CD14-positive monocyte (primary cell): Measurements from ENCODE around the gene SALL1. TPM values are rescaled to one million over a fixed set of nuclear protein-coding genes. Genes with fewer than 3 reads are reported as not detected.

Source experiments
- DNase-seq, 3 donors: peaks; one replicate each; pipeline ENCODE4 v3.0.0-alpha.2; 2011 to 2022
- H2AFZ ChIP-seq: 2 replicates; pipeline ENCODE4 v1.6.0; 2012; ENCODE audit warnings: mild to moderate bottlenecking, low read depth, low read length, inconsistent platforms; ENCODE audit not compliant: insufficient read depth, poor library complexity, severe bottlenecking
- H3K27ac ChIP-seq, 2 donors: 1 replicate in 1 of 2; 2 replicates in 1 of 2; pipeline ENCODE4 v1.5.1; 2012 to 2013; ENCODE audit warnings: low read length in 2 of 2, control low read depth in 1 of 2, inconsistent platforms in 1 of 2, low read depth in 1 of 2, mild to moderate bottlenecking in 1 of 2
- H3K27me3 ChIP-seq, 2 donors: one replicate each; pipeline versions ENCODE4 v1.6.0 to v1.6.1; 2011 to 2013; ENCODE audit warnings: low read length in 2 of 2; ENCODE audit not compliant: control insufficient read depth in 2 of 2, insufficient read depth in 2 of 2
- H3K36me3 ChIP-seq, 2 donors: replicated peaks in 1 of 2; 1 replicate in 1 of 2; 2 replicates in 1 of 2; pipeline versions ENCODE4 v1.5.1 to v1.6.1; 2012 to 2013; ENCODE audit warnings: low read length in 2 of 2, control low read depth in 1 of 2, inconsistent platforms in 1 of 2, mild to moderate bottlenecking in 1 of 2; ENCODE audit not compliant: insufficient read depth in 2 of 2, control insufficient read depth in 1 of 2
- H3K4me1 ChIP-seq, 2 donors: 1 replicate in 1 of 2; 2 replicates in 1 of 2; pipeline versions ENCODE4 v1.5.1 to v1.6.1; 2012 to 2013; ENCODE audit warnings: low read length in 2 of 2, control low read depth in 1 of 2, inconsistent platforms in 1 of 2, mild to moderate bottlenecking in 1 of 2, moderate library complexity in 1 of 2; ENCODE audit not compliant: insufficient read depth in 2 of 2, control insufficient read depth in 1 of 2
- H3K4me2 ChIP-seq: replicated peaks from 2 replicates; pipeline ENCODE3; 2012; ENCODE audit warnings: low read length, moderate library complexity, mild to moderate bottlenecking; ENCODE audit not compliant: poor library complexity, severe bottlenecking; ENCODE audit errors: extremely low read depth
- H3K4me3 ChIP-seq, 3 experiments: fragments of 200-600 bp in 1 of 3; sonication (generic) in 1 of 3; replicated peaks in 1 of 3; 1 replicate in 2 of 3; 2 replicates in 1 of 3; pipeline ENCODE4 v1.5.1; 2011 to 2013; ENCODE audit warnings: low read length in 3 of 3, mild to moderate bottlenecking in 3 of 3, control low read depth in 2 of 3, low read depth in 2 of 3, inconsistent platforms in 1 of 3, moderate library complexity in 1 of 3
- H3K79me2 ChIP-seq: 2 replicates; pipeline ENCODE4 v1.6.0; 2012; ENCODE audit warnings: mild to moderate bottlenecking, control low read depth, inconsistent platforms, low read length, moderate library complexity; ENCODE audit not compliant: insufficient read depth
- H3K9ac ChIP-seq: 2 replicates; pipeline ENCODE4 v1.6.0; 2017; ENCODE audit warnings: low read length, mild to moderate bottlenecking; ENCODE audit not compliant: insufficient read depth, poor library complexity, severe bottlenecking
- H3K9me3 ChIP-seq, 2 donors: replicated peaks in 1 of 2; 1 replicate in 1 of 2; 2 replicates in 1 of 2; pipeline versions ENCODE4 v1.5.1 to v1.6.1; 2012 to 2013; ENCODE audit warnings: low read length in 2 of 2, control low read depth in 1 of 2; ENCODE audit not compliant: control insufficient read depth in 1 of 2, insufficient read depth in 1 of 2
- H4K20me1 ChIP-seq: 2 replicates; pipeline ENCODE4 v1.6.0; 2012; ENCODE audit warnings: mild to moderate bottlenecking, low read length, control low read depth, moderate library complexity; ENCODE audit not compliant: insufficient read depth
- H3K27ac Mint-ChIP-seq, 7 donors: one replicate each; pipeline ENCODE4 v1.8.0; 2020; ENCODE audit warnings: mild to moderate bottlenecking in 7 of 7, mixed read lengths in 7 of 7, moderate library complexity in 6 of 7, inconsistent platforms in 2 of 7
- H3K27me3 Mint-ChIP-seq, 3 donors: one replicate each; pipeline ENCODE4 v1.8.0; 2021 to 2022; ENCODE audit warnings: low read depth in 3 of 3, mild to moderate bottlenecking in 3 of 3, mixed read lengths in 3 of 3, moderate library complexity in 3 of 3, inconsistent platforms in 1 of 3
- H3K36me3 Mint-ChIP-seq, 2 donors: one replicate each; pipeline ENCODE4 v1.8.0; 2020; ENCODE audit warnings: mixed read lengths in 2 of 2, inconsistent platforms in 1 of 2, mild to moderate bottlenecking in 1 of 2
- H3K4me1 Mint-ChIP-seq: one replicate; pipeline ENCODE4 v1.8.0; 2020; ENCODE audit warnings: mild to moderate bottlenecking, mixed read lengths
- H3K4me3 Mint-ChIP-seq, 2 donors: one replicate each; pipeline ENCODE4 v1.8.0; 2020; ENCODE audit warnings: mild to moderate bottlenecking in 2 of 2, mixed read lengths in 2 of 2, moderate library complexity in 1 of 2
- H3K9me3 Mint-ChIP-seq, 7 donors: one replicate each; pipeline ENCODE4 v1.8.0; 2020 to 2022; ENCODE audit warnings: mixed read lengths in 7 of 7, mild to moderate bottlenecking in 6 of 7, moderate library complexity in 6 of 7, inconsistent platforms in 2 of 7
- WGBS: methylation state at CpG from one replicate; pipeline ENCODE4 v1.1.5; 2013; ENCODE audit warnings: missing lambda C conversion rate; ENCODE audit not compliant: insufficient coverage; 5-methylcytosine and 5-hydroxymethylcytosine counted together
- intact Hi-C, 2 donors: fragments of 100-400 bp; cut with micrococcal nuclease; formaldehyde crosslinking; loops; one replicate each; pipeline versions ENCODE4 v1.15.0 to v1.15.1; 2023
- polyA plus RNA-seq, 3 donors: library from polyadenylated mRNA; depleted of rRNA in 1 of 3; unstranded in 2 of 3; stranded (reverse) in 1 of 3; fragments of 300-500 nt in 2 of 3; fragments of >200 nt in 1 of 3; fragmentation: Illumina TruSeq in 2 of 3; gene quantifications; 1 replicate in 2 of 3; 2 replicates in 1 of 3; pipeline ENCODE4 v1.2.3, GENCODE V29; 2012 to 2021
- TF ChIP-seq, protein P1 (sequence below): fragments of 200-600 bp; IDR thresholded peaks from one replicate; pipeline ENCODE4 v1.8.0; 2022; ENCODE audit warnings: antibody characterized with exemption, mild to moderate bottlenecking

SALL1 gene
- polyA plus RNA-seq, 3 donors = not detected

DNA sequence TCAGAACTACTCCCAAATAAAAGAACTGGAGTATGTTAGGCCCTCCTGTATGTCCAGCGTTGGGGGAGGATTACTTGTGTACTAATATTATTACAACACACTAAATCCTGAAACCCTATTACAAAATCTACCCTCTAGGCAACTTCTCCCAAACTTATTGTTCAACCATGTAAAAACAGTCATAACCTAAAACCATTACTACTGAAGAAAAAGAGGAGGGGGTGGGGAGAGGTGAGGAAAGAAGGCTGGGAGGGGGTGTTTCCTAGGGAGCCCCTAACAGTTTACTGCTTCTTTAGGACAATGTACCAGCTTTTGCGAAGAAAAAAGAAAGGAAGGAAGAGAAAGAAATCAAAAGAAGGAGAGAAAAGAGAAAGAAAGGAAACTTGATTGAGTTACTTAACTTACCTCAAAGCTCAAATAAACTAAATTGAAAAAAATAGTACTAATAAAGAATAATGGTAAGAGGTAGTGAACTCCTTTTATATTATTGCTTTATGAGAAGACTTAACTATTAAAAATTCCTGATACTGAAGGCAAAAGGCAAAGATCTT, 2.3 kb downstream of the SALL1 start:
- Histone ChIP-seq H3K9me3 (peaks cover 0 to 26% of the 10 kb centered on the region in 2 donors), H3K27ac (no peak overlapping the region), H3K79me2 (no peaks in the 10 kb centered on the region), H3K27me3 (peaks cover 65 to 84% of the 10 kb centered on the region in 2 donors), H3K9ac (no peak overlapping the region), H3K4me2 (no peak overlapping the region), H3K36me3 (no peaks in the 10 kb centered on the region), H3K4me1 (no peaks in the 10 kb centered on the region), H3K4me3 (no peak overlapping the region), H4K20me1 (no peaks in the 10 kb centered on the region), H2AFZ (no peak overlapping the region)
- DNase-seq = no peak
- peaks cover 5% of the 10 kb centered on the region for H3K4me1 Mint-ChIP-seq
- intact Hi-C loops = no loop called here
- WGBS = no CpG with 5 or more reads among the region's 2 CpGs
- TF ChIP-seq, protein P1, sequence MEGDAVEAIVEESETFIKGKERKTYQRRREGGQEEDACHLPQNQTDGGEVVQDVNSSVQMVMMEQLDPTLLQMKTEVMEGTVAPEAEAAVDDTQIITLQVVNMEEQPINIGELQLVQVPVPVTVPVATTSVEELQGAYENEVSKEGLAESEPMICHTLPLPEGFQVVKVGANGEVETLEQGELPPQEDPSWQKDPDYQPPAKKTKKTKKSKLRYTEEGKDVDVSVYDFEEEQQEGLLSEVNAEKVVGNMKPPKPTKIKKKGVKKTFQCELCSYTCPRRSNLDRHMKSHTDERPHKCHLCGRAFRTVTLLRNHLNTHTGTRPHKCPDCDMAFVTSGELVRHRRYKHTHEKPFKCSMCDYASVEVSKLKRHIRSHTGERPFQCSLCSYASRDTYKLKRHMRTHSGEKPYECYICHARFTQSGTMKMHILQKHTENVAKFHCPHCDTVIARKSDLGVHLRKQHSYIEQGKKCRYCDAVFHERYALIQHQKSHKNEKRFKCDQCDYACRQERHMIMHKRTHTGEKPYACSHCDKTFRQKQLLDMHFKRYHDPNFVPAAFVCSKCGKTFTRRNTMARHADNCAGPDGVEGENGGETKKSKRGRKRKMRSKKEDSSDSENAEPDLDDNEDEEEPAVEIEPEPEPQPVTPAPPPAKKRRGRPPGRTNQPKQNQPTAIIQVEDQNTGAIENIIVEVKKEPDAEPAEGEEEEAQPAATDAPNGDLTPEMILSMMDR = no peak
- peaks cover 0 to 15% (median 7%) of the 10 kb centered on the region in 7 donors for H3K9me3 Mint-ChIP-seq
- H3K4me3 Mint-ChIP-seq = peak overlapping the region in 1 of 2 donors; percentile 59
- peaks cover 0 to 1% of the 10 kb centered on the region in 2 donors for H3K36me3 Mint-ChIP-seq
- peaks cover 70 to 96% (median 74%) of the 10 kb centered on the region in 3 donors for H3K27me3 Mint-ChIP-seq
- no peak overlapping the region for H3K27ac Mint-ChIP-seq

DNA sequence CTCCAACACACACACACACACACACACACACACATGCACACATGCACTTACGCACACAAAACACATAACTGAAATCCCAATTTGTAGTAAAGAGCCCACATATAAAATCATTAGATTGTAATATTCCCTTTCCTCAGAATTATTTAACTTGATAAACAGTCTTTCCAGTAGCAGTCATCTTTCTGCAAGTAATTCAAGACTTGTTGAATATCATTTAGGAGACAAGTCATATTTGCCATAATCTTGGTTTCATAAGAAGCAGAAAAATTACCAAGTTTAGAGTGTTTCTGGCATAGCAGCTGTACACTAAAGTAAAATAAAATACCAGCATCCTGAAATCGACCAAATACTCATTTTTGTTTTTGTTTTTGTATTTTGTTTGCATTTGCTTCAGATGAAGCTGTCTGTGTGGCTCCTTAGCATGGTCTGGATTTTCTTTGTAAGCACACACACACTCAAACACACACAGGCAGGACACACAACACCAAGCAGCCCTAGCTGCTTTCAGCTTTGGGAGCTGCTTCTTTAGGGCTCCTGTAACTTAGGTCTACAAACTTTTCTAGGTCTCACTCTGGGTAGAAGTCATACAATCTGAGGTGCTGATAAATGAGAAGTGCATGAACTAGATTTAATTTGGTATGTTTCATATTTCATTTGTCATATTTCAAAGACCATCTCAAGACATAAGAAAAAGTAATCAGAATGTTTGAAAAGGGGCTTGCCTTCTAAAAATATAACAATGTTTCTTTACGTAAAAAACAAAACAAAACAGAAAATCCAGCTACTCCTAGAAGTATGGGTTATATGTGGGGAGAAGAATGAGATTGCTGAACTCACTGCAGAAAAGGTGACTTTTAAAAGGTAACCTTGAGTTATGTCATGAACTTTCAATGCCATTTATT, 3.0 kb downstream of the SALL1 start:
- H3K27me3 ChIP-seq = peaks cover 61 to 84% of the 10 kb centered on the region in 2 donors
- H3K9me3 ChIP-seq = peaks cover 0 to 22% of the 10 kb centered on the region in 2 donors
- Mint-ChIP-seq H3K4me3 (peak overlapping the region in 1 of 2 donors; percentile 59), H3K36me3 (peaks cover 0 to 1% of the 10 kb centered on the region in 2 donors), H3K27ac (no peak overlapping the region), H3K27me3 (peaks cover 63 to 91% (median 66%) of the 10 kb centered on the region in 3 donors), H3K9me3 (peaks cover 0 to 15% (median 4%) of the 10 kb centered on the region in 7 donors), H3K4me1 (peaks cover 5% of the 10 kb centered on the region)
- H3K79me2 ChIP-seq = no peaks in the 10 kb centered on the region
- no peak overlapping the region for H3K27ac ChIP-seq
- H3K4me1 ChIP-seq = no peaks in the 10 kb centered on the region
- H4K20me1 ChIP-seq = no peaks in the 10 kb centered on the region
- no CpG with 5 or more reads among the region's 3 CpGs for WGBS
- no peak for DNase-seq
- no peak overlapping the region for H2AFZ ChIP-seq
- TF ChIP-seq, protein P1 = no peak
- no peak overlapping the region for H3K4me2 ChIP-seq
- H3K36me3 ChIP-seq = no peaks in the 10 kb centered on the region
- H3K9ac ChIP-seq = no peak overlapping the region
- no peak overlapping the region for H3K4me3 ChIP-seq
- intact Hi-C loops = no loop called here
